GM18909 (cell line): ENCODE measurements around the gene FCN2.
A peak's percentile ranks its signal among the peaks of the same experiment; 100 is the strongest.
"Not testable (repeated sequence)": the region's sequence is repeated elsewhere in the genome, so short reads cannot be mapped to it uniquely, and the experiment has no call there.

Experiments
- ATAC-seq: cut with Tn5 transposase; IDR thresholded peaks from one replicate; pipeline ENCODE4 v1.9.1; 2021; ENCODE audit warnings: mild to moderate bottlenecking; ENCODE audit not compliant: unreplicated experiment, poor library complexity

The FCN2 gene

GRCh38 chr9:134846699-134847098, 33.9 kb upstream of the FCN2 start:
- no peak for ATAC-seq

GRCh38 chr9:134847138-134847537, 33.5 kb upstream of the FCN2 start:
- no peak for ATAC-seq

DNA sequence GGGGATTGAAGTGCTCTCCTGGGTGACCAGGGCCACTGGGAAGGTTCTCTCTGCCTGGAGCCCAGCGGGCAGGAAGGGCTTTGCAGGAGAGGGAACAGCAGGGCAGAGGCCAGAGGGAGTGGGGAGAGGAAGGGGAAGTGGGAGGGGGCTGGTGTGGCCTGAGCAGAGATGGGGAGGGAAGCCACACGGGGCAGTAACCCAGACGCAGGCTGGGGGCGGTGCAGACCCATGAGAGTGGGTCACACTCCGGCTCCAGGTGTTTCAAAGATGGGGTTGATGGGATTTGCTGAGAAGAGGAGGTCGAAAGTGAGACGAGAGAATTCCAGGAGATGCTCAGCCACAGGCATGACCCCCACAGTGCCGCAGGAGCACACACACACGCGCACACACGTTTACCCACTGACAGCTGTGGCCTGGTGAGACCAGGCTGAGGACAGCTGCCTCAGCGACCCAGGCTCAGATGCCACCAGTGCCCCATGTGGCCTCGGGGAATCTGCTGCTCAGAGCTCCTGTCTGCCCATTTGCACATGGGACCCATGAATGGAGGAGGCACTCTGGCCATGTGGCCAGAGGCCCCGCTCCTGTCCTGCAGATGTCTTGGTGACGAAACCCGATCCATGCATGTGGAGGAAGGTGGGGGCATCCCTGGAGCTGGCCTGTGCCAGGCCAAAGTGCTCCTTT, 32.7 kb upstream of the FCN2 start:
- ATAC-seq = no peak

DNA sequence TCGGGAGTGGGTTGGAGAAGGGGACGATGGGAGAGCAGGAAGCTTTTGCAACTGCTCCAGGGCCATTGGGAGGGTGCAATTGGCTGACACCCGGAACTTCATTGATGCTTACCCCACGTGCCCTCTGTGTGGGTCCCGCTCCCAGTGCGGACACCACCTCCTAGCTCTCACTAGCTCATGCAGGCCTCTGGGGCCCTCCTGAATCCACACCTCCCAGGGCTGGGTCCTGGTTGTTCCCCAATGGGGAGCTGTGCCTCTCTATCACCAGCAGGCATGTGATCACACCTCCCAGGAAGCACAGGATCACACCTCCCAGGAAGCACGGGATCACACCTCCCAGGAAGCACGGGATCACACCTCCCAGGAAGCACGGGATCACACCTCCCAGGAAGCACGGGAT, 32.1 kb upstream of the FCN2 start:
- no peak for ATAC-seq

DNA sequence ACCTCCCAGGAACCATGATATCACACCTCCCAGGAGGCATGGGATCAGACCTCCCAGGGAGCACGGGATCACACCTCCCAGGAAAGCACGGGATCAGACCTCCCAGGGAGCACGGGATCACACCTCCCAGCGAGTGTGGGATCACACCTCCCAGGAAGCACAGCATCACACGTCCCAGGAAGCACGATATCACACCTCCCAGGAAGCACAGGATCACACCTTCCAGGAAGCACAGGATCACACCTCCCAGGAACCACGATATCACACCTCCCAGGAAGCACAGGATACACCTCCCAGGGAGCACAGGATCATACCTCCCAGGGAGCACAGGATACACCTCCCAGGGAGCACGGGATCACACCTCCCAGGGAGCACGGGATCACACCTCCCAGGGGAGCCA, 30.0 kb upstream of the FCN2 start:
- ATAC-seq = no peak

- no peak for ATAC-seq
Measured at GRCh38 chr9:134851020-134851419, 29.6 kb upstream of the FCN2 start.

GRCh38 chr9:134852906-134853654, 27.5 kb upstream of the FCN2 start:
- ATAC-seq = no peak

GRCh38 chr9:134853893-134854292, 26.7 kb upstream of the FCN2 start:
- ATAC-seq = no peak

GRCh38 chr9:134854541-134854981, 26.0 kb upstream of the FCN2 start:
- no peak for ATAC-seq

DNA sequence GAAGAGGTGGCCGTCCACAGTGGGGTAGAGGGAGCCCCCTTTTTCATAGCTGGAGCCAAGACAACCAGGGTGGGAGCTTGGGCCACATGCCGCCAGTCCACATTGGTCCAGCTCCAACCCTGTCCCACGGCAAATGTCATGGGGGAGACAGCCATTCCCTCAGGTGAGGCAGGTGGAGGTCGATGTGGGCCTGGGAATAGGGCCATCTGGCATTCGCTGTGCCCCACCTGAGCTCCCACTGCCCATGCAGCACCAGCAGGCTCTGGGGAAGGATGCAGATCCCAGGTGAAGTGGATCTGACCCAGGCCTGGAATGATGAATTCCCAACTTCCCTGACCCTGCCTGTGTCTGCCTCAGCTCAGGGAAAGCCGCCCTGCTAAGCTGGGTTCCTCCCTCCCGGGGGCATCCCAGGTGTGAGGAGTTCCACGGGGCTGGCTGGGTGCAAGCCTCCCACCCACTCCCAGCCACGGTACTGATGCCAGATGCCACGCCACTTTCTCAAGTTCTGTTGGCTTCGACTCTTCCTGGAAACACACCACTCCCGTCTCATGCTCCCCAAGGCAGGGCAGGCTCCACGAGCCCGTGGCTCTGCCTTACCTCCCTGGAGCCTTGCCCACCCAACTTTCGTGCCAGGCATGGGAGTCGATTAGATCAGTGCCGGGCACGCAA, 25.2 kb upstream of the FCN2 start:
- no peak for ATAC-seq

DNA sequence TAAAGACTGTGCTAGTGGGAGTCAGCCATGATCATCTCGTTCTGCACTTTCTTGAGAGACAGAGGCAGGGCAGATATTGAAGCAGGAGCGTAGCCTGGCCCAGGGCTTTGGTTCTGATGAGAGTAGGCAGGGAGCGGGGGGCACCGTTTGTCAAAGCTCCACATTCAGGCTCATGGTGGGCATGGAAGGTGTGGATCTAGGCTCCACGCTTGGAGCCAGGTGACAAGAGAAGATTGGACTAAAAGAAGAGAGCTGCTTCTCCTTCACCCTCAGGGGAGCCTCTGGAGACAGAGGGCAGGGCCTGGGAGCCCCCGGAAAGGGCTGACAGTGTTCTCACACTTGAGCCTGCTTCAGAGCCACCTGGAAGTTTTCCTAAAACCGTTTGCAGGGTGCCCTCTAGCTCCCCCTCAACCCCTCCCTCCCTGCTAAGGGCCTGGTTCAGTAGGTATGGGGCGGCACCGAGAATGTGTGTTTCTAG, 24.7 kb upstream of the FCN2 start:
- ATAC-seq = no peak

DNA sequence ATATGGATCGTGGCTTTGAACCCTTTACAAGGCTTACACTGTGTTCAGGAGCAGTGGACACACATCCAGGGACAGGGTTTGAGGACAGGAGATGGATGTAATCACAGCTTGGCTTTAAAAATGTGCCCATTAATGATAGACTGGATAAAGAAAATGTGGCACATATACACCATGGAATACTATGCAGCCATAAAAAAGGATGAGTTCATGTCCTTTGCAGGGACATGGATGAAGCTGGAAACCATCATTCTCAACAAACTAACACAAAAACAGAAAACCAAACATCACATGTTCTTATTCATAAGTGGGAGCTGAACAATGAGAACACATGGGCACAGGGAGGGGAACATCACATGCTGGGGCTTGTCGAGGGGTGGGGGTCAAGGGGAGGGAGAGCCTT, 23.2 kb upstream of the FCN2 start:
- ATAC-seq = not testable (repeated sequence)

DNA sequence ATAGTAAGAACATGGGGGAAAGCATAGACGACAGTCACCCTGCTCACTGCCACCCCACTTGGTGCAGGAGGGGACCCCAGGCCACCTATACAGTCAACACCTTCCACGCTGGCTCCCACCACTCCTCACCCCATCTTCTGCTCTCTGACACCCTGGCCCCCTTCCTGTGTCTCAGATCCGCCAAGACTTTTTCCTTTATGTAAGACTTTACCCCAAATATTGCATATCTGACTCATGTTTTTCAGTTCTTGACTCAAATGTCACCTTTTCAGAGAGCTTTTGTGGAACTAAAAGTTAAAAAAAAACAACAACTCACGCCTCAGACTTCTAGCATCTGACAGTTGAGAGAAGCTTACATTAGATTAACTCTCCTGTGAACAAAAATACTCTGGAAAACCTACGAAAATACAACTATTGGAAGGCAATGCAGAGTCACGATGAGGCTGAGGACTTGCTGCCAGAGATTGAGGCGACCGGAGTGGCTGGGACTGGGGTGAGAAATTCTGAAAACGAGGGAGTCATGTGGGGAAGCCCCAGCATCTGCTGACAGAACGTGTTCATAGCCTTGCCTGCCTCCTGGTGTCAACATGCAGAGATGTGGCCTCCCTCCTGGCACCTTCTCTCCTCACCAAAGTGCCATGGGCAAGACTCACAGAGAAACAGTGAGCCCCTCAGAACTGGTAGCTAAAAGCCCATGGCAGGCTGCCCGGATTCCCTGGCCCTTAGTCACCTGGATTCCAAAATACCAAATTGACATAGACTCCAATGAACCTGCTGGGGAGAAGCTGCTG, 22.4 kb upstream of the FCN2 start:
- peak; percentile 86 for ATAC-seq

DNA sequence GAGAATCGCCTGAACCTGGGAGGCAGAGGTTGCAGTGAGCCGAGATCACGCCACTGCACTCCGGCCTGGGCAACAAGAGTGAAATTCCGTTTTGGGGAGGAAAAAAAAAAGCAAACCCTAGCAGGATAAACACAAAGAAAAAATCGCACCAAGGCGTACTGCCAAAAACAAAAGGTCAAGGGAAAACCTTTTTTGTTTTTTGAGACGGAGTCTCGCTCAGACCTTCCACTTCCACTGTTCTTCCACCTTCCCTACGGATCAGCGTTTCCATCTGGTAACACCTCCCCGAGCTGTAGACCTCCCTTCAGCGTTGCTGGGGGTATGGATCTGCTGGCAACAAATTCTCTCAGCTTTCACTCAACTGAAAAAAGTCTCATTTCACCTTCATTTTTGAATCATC, 20.1 kb upstream of the FCN2 start:
- no peak for ATAC-seq

DNA sequence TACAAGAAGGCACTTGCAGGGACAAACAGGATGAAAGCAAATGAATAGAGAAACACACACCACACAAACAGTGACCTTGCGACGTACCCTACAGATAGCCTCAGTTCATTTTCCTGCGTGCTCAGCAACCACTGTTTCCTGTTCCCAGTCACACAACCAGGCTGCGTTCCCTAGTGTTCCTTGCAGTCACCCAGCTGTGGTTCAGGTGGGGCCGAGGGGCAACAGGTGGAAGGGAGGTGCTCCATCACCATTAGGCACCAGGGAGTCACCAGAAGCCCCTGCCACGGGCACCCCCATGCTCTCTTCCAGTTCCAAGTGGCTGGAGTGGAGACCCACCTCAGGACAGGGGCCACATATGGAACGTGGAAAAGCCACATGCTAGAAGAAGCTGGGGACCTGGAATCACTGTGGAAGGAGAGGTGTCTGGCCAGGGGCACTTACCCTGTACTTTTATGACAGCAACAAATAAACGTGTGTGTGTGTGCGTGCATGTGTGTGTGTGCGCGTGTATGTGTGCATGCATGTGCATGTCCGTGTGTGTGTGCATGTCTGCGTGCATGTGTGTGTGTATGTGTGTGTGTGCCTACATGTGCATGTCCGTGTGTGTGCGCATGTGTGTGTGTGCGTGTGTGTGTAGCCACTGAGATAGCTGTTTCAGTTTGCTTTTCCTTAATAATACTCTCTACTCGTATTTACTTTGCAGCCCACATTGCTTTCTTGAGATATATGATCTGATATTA, 18.8 kb upstream of the FCN2 start:
- no peak for ATAC-seq

DNA sequence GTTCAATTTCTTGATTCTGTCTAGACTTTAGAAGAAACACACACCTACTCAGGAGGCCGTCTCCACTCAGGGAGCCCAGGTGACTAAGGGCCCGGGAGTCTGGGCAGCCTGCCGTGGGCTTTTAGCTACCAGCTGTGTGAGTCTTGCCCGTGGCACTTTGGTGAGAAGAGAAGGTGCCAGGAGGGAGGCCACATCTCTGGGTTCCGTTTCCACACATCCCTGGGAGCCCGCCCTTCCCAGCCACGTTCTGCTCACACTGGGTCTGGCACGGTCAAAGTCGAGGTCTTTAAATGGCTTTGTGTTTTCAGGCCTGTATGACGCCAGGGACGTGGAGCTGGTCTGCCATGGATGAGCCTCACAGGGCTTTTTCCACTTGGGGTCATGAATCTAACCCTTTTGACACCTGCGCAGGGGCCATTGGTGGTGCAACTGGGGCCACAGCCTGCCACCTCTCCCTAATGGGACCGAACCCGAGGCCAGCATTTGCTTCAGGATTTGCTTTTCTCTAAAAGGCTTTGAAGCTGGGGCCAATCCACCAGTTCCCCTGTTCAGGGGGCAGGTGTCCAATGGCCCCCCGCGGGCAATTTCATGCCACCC, 17.2 kb upstream of the FCN2 start:
- ATAC-seq = no peak

DNA sequence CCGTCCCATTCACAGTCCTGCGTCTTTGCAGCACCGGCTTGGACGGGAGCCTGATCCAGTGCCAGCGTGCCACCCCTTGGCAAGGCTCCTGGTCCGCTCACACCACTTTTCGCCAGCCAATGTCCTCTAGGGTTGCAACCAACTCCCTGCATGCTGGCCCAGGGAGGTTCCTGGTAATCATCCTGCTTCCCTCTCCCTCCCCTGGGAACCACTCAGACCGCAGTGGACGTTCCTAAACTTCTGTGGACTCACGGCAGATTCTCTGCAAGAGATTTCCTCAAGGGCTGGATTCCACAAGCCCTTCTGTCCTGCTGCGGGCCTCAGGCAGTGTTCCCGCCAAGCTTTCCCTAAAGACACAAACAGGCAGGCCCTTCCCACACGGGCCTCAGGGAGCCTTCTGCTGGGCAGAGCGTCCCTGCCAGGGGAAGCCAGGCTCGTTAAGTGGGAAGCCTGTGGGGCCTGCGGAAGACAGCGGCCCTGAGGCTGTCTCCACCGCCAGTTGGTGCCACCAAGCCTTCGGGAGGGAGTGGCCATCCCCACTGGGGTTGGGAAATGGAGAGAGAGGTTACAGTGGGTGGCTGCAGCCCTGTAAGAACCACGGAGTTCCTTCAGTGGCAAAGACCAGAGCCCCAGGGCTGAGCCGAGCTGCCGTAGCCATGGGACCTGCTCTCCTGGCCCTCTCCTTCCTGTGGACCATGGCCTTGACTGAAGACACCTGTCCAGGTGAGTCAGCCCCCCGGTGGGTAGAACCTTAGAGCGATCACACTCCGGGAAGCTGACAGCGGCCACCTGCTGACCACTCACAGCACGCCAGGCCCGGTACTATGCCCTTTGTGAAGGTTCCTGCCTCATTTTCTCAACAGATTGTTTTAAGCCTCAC, 16.4 kb upstream of the FCN2 start:
- ATAC-seq = no peak

- no peak for ATAC-seq
Measured at GRCh38 chr9:134864821-134865190, 15.8 kb upstream of the FCN2 start.
